ENCODE measurements around the gene ZMYND10.

Gene ZMYND10

GRCh38 chr3:50373146-50374051 lies 27.9 kb upstream of the ZMYND10 start:
- H3K4me3 Mint-ChIP-seq, result peak overlapping the region; percentile 35
- peaks cover 58% of the 10 kb centered on the region for H3K4me1 Mint-ChIP-seq
- H3K36me3 Mint-ChIP-seq (ENCODE audit: low read depth), result no peaks in the 10 kb centered on the region
- peaks cover 6% of the 10 kb centered on the region for H3K27me3 Mint-ChIP-seq (ENCODE audit: low read depth, poor library complexity)
- no peaks in the 10 kb centered on the region for H3K9me3 Mint-ChIP-seq
- no peak for DNase-seq
- no peak for TF ChIP-seq CTCF (IDR thresholded peaks at IDR 0.05)
- H3K27ac Mint-ChIP-seq, result peak overlapping the region; percentile 56

DNA sequence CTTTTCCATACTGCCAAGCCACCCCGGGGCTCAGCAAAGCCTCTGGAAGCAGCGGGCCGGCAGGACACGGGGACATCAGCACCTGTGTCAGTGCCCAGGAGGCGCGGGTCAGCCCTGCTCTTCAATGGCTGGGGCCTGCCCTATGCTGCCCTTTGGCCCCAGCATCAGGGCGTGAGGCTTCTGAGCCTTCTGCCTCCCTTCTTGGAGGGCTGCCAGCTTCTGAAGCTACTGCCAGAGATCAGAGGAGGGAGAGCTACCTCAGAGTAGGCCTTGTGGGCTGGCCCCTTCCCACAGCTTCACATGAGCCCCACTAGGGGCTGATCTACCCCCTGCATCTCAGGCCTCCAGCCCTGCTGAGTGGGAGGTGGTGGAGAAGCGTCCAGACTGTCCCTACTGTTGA lies 26.8 kb upstream of the ZMYND10 start:
- DNase-seq, result no peak
- Mint-ChIP-seq H3K9me3 (no peaks in the 10 kb centered on the region), H3K36me3 (ENCODE audit: low read depth) (no peaks in the 10 kb centered on the region), H3K4me3 (peak overlapping the region; percentile 36), H3K4me1 (peaks cover 54% of the 10 kb centered on the region), H3K27ac (no peak overlapping the region), H3K27me3 (ENCODE audit: low read depth, poor library complexity) (peaks cover 6% of the 10 kb centered on the region)
- TF ChIP-seq CTCF (IDR thresholded peaks at IDR 0.05), result no peak

- no peaks in the 10 kb centered on the region for H3K9me3 Mint-ChIP-seq
- TF ChIP-seq CTCF (IDR thresholded peaks at IDR 0.05), result no peak
- peaks cover 54% of the 10 kb centered on the region for H3K4me1 Mint-ChIP-seq
- no peaks in the 10 kb centered on the region for H3K36me3 Mint-ChIP-seq (ENCODE audit: low read depth)
- H3K27me3 Mint-ChIP-seq (ENCODE audit: low read depth, poor library complexity), result peaks cover 10% of the 10 kb centered on the region
- no peak overlapping the region for H3K4me3 Mint-ChIP-seq
- no peak overlapping the region for H3K27ac Mint-ChIP-seq
- no peak for DNase-seq
These were observed 25.7 kb upstream of the ZMYND10 start for GRCh38 chr3:50371133-50371685.

DNA sequence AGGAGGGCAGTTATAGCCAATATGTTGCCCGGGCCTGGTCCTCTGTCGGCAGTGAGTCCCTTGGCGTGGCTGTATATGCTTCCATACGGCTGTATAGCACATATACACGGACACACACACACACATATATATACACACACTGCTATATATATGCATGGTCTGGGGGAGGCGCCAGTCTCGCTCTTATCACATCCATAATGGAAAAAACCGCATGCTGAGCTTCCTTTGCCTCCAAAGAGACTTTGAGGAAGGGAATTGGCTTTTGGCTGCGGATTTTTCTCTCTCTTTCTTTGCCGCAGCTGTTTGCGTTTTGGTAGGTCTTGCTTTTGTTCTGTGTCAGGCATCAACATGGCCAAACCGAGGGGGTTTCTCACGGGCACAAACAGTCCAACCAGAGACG lies 25.1 kb upstream of the ZMYND10 start:
- peaks cover 50% of the 10 kb centered on the region for H3K4me1 Mint-ChIP-seq
- H3K9me3 Mint-ChIP-seq, result no peaks in the 10 kb centered on the region
- no peak overlapping the region for H3K4me3 Mint-ChIP-seq
- H3K27ac Mint-ChIP-seq, result no peak overlapping the region
- no peak for DNase-seq
- no peak for TF ChIP-seq CTCF (IDR thresholded peaks at IDR 0.05)
- H3K27me3 Mint-ChIP-seq (ENCODE audit: low read depth, poor library complexity), result peaks cover 15% of the 10 kb centered on the region
- no peaks in the 10 kb centered on the region for H3K36me3 Mint-ChIP-seq (ENCODE audit: low read depth)

DNA sequence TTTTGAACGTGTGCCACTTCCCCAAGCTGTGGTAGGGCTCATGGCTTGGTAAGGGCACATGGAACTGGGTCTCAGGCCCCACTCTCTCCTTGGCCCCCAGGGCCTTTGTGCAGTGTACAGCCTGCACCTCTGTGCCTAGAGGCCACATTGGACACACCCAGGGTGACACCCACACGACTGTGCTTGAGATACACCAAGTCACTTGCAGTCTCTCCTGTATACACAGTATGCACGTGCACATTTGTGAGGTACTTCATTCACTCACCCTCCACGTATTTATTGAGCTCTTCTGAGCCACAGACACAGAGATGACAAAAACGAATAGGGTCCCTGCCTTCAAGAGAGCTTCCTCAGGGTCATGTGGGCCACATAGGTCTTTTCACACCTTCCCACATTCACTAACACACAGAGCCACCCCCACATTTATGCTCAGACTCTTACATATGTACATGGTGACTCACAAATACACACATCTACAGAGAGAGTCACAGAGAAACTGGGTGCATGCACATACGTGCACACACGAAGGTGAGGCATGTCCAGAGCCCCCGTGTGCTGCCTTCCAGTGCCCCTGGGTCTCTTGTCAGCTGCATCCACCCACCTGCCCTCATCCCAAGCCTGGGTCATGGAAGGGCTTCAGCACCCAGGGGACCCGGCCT lies 23.6 kb upstream of the ZMYND10 start:
- H3K4me3 Mint-ChIP-seq, result no peak overlapping the region
- TF ChIP-seq CTCF (IDR thresholded peaks at IDR 0.05), result no peak
- H3K4me1 Mint-ChIP-seq, result peaks cover 38% of the 10 kb centered on the region
- H3K27me3 Mint-ChIP-seq (ENCODE audit: low read depth, poor library complexity), result peaks cover 20% of the 10 kb centered on the region
- no peaks in the 10 kb centered on the region for H3K36me3 Mint-ChIP-seq (ENCODE audit: low read depth)
- no peak for DNase-seq
- peak overlapping the region; percentile 57 for H3K27ac Mint-ChIP-seq
- H3K9me3 Mint-ChIP-seq, result no peaks in the 10 kb centered on the region

All from nephron progenitor cell (in vitro differentiated cells).